ENCODE results near the gene KISS1.

KISS1 gene

GRCh38 chr1:204191456-204191855 lies 4.8 kb downstream of the KISS1 start:
- no peak for DNase-seq (ENCODE audit: low read depth)

- DNase-seq (ENCODE audit: low read depth): no peak
Observed at GRCh38 chr1:204190212-204191211, 5.8 kb downstream of the KISS1 start.

- DNase-seq (ENCODE audit: low read depth): no peak
Observed at GRCh38 chr1:204188959-204189639, 7.2 kb downstream of the KISS1 start.

GRCh38 chr1:204186597-204186996 lies 9.7 kb downstream of the KISS1 start:
- no peak for DNase-seq (ENCODE audit: low read depth)

GRCh38 chr1:204181116-204181515 lies 15.2 kb downstream of the KISS1 start:
- no peak for DNase-seq (ENCODE audit: low read depth)

- no peak for DNase-seq (ENCODE audit: low read depth)
Observed at GRCh38 chr1:204180133-204180532, 16.2 kb downstream of the KISS1 start.

GRCh38 chr1:204178487-204179281 lies 17.6 kb downstream of the KISS1 start:
- DNase-seq (ENCODE audit: low read depth): no peak

GRCh38 chr1:204177133-204177532 lies 19.2 kb downstream of the KISS1 start:
- DNase-seq (ENCODE audit: low read depth): no peak

- DNase-seq (ENCODE audit: low read depth): no peak
Observed at GRCh38 chr1:204176049-204176448, 20.2 kb downstream of the KISS1 start.

GRCh38 chr1:204174958-204175357 lies 21.3 kb downstream of the KISS1 start:
- no peak for DNase-seq (ENCODE audit: low read depth)

GRCh38 chr1:204172404-204173029 lies 23.8 kb downstream of the KISS1 start:
- DNase-seq (ENCODE audit: low read depth): no peak

GRCh38 chr1:204171751-204172178 lies 24.5 kb downstream of the KISS1 start:
- peak; percentile 41 for DNase-seq (ENCODE audit: low read depth)

- DNase-seq (ENCODE audit: low read depth): no peak
Observed at GRCh38 chr1:204170494-204171155, 25.7 kb downstream of the KISS1 start.

- DNase-seq (ENCODE audit: low read depth): no peak
Observed at GRCh38 chr1:204169858-204170257, 26.4 kb downstream of the KISS1 start.

- no peak for DNase-seq (ENCODE audit: low read depth)
Observed at GRCh38 chr1:204167730-204168129, 28.6 kb downstream of the KISS1 start.

GRCh38 chr1:204166219-204166618 lies 30.1 kb downstream of the KISS1 start, which contains the start of gene REN:
Gene REN (minus strand): TSS chr1:204166337. CDS start chr1:204166293, 44 bp downstream.
- DNase-seq (ENCODE audit: low read depth): no peak

GRCh38 chr1:204162494-204163074 lies 33.7 kb downstream of the KISS1 start:
- DNase-seq (ENCODE audit: low read depth): peak; percentile 42

GRCh38 chr1:204161609-204162493 lies 34.4 kb downstream of the KISS1 start:
- no peak for DNase-seq (ENCODE audit: low read depth)

GRCh38 chr1:204157962-204158361 lies 38.3 kb downstream of the KISS1 start:
- no peak for DNase-seq (ENCODE audit: low read depth)

- DNase-seq (ENCODE audit: low read depth): no peak
Observed at GRCh38 chr1:204155881-204156280, 40.4 kb downstream of the KISS1 start.
